Cardiac fibroblast (primary cell): ENCODE measurements around the gene SHROOM1.
A peak's percentile ranks its signal among the peaks of the same experiment; 100 is the strongest.

ENCODE experiments used
- DNase-seq, 2 donors: peaks; one replicate each; pipeline versions ENCODE4 v3.0.0 to v3.0.0-alpha.2; 2010; ENCODE audit warnings: low read depth in 2 of 2
- H3K4me3 ChIP-seq, 2 donors: replicated peaks in 1 of 2; 1 replicate in 1 of 2; 2 replicates in 1 of 2; pipeline ENCODE4 v1.5.1; 2011; ENCODE audit warnings: low read depth in 2 of 2, low read length in 2 of 2, mild to moderate bottlenecking in 2 of 2, moderate library complexity in 1 of 2
- TF ChIP-seq, protein P1 (sequence below): IDR thresholded peaks from one replicate; pipeline ENCODE4 v1.5.1; 2011; ENCODE audit warnings: low read depth, mild to moderate bottlenecking, low read length, inconsistent platforms

SHROOM1 gene

DNA sequence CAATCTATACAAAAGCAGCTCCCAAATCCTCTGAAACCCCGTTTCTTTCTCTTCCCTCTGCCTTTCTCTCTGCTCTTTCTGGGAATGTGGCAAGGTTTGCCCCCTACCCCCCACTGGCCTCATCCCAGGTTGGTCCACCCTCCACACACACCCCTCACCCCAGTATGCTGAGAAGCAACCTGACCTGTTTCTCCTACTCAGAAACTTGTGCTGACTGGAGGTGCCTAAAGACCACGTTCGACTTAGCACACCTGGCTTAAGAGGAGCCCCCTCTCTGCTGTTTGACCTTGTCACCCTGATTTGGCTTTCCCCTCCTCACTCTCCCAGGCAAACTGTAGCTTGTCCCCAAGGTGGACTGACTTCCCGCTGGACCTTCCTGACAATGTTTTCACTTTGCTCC, 52.3 kb downstream of the SHROOM1 start:
- DNase-seq = no peak
- TF ChIP-seq, protein P1, sequence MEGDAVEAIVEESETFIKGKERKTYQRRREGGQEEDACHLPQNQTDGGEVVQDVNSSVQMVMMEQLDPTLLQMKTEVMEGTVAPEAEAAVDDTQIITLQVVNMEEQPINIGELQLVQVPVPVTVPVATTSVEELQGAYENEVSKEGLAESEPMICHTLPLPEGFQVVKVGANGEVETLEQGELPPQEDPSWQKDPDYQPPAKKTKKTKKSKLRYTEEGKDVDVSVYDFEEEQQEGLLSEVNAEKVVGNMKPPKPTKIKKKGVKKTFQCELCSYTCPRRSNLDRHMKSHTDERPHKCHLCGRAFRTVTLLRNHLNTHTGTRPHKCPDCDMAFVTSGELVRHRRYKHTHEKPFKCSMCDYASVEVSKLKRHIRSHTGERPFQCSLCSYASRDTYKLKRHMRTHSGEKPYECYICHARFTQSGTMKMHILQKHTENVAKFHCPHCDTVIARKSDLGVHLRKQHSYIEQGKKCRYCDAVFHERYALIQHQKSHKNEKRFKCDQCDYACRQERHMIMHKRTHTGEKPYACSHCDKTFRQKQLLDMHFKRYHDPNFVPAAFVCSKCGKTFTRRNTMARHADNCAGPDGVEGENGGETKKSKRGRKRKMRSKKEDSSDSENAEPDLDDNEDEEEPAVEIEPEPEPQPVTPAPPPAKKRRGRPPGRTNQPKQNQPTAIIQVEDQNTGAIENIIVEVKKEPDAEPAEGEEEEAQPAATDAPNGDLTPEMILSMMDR = no peak
- peak overlapping the region in 1 of 2 donors; percentile 64 for H3K4me3 ChIP-seq

DNA sequence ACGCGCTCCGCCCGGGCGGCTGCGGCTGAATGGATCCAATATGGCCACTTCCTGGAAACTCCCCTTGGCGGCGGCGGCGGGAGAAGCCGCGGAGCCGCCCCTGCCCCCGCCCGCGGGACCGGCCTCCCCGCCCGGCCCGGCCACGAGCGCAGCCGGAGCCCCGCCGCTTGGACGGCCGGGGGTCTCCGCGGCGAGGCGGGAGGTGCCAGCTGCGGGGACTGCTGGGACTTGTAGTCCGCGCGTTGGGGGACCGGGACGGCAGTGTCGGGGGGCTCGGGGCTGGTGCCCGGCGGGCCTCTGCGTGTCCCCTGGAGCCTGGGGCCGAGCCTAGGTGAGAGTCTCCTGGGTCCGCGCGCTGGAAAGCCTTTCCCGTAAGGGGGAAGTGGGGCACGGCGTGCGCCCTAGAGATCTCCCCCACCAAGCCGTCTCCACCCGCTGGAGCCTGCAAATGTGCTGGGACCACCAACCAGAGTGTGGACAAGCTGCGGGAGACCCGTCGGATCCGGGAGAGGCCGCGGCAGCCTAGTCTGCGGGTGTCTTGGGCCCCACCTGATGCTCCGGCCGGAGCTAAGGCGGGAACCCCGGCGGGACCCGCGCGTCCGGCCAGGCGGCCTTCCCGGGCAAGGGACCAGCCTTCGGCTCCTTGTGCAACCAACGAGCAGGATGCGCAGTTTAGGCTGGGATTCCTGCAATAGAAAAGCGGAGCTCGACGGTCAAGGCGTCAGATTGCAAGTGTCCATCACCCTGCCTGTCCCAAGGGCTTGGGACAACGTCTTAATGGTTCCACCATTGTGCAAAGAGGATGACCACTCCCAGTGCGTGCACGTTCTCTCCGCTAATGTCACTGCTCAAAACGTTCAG, 53.0 kb downstream of the SHROOM1 start, which contains the start of gene SEPTIN8:
TSS of gene SEPTIN8 (minus strand) at position 31 of the 861 bp plus-strand sequence. CDS start 102 bp downstream, outside the sequence.
- TF ChIP-seq, protein P1 = no peak
- peak within 1 kb of the TSS; percentile 64 to 92 for H3K4me3 ChIP-seq

DNA sequence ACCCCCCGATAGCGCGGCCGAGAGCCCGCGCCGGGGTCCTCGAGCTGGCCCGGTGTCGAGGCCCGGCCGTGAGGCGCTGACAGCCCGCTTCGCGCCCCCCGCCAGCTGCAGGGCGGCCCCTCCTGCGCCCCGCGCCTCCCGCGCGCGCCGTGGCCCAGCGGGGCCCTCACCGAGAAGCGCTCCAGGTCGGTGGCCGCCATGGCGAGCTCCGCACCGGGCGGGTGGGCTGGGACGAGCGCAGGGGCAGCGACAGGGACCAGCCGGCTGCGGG, 53.6 kb downstream of the SHROOM1 start:
- DNase-seq = no peak
- TF ChIP-seq, protein P1 = no peak
- peak overlapping the region; percentile 64 to 92 for H3K4me3 ChIP-seq

More for the DNA sequence above, 53.0 kb downstream of the SHROOM1 start, which contains the start of gene SEPTIN8:
- DNase-seq = peak; percentile 42 to 49

DNA sequence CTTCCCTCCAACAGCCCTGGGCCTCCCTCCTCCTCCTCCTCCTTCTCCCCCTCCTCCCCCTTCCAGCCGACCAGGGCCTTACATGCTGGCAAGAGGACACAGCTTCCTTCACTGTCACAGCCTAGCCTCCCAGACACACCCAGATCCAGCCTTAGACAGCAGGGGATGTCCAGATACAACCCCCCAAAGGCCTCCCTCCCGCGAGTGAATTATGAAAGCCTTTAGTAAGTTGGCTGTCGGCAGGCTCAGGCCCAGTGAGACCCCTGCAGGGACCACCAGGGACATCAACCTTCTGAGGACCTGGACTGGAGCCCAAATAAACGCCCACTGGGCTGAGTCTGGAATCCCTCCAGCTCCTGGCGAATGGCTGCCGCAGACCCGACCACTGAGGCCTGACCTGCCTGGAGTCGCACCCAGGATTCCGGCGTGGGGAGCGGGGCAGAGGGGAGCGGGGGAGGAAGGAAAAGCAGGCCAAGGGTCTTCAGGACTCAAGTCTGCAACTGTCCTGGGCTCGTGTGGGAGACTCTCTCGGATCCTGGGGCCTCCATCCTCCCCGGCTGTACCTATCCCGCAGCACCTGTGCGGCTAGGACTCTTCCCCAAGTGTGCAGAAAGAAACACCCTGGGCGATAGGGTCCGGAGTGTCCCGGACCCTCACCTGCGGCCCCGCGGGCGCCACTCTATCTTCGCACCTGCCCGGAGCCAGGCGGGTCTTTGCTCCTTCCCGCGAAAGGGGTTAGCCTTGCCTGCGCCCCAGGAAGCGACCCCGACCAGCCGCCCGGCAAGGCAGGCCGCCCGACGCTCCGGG, 54.1 kb downstream of the SHROOM1 start:
- TF ChIP-seq, protein P1 = no peak
- peak; percentile 37 to 43 for DNase-seq
- H3K4me3 ChIP-seq = peak overlapping the region; percentile 64 to 92

DNA sequence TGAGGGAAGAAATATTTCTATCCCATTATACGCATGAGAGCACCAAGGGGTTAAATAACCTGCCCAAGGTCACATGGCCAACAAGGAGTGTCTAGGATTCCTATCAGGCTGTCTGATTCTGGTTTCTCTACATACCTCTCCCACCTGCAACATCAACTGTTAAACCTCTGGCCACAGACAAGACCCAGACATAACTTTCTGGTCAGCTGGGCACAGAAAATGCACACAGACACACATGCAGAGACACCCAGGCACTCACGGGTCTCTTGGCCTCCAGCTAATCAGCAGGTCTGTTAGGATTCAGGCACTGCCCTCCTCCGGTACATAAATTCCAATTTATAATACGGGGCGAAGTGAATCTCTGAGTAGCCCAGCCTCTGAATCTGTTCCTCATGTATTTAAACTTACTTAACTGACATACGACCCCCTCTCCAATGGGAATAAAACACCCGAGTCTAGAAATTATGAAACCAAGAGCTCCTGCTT, 54.9 kb downstream of the SHROOM1 start:
- H3K4me3 ChIP-seq = peak overlapping the region in 1 of 2 donors; percentile 8
- DNase-seq = peak in 1 of 2 donors; percentile 14
- TF ChIP-seq, protein P1 = no peak

DNA sequence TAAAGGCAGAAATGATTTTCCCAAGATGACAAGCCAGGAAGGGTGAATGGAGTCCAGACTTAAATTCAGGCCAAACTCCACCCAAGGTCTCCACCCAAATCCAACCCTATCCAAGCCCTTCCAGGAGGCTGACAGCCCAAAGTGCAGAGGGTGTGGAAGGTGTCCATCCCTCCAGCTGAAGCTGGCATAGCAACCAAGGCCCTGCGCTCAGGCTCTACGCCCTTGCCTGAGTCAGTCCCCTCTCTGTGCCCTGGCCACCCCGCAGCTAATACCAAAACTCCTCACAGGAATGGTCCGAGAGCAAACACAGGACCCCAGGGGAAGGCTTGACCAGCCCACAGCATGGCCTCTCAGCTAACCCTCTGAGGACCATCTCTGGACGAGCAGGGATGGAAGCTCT, 55.6 kb downstream of the SHROOM1 start:
- TF ChIP-seq, protein P1 = no peak
- no peak overlapping the region for H3K4me3 ChIP-seq
- no peak for DNase-seq
